Prostate gland (tissue), 2 donors: ENCODE data around the gene LARP4B. TPM values are rescaled to one million over a fixed set of nuclear protein-coding genes. Genes with fewer than 3 reads are reported as not detected.

Experiments used
- DNase-seq: peaks from one replicate; pipeline ENCODE4 v3.0.0-alpha.2; 2019; ENCODE audit warnings: low spot score
- H3K27ac ChIP-seq, 2 donors: fragments of 200-600 bp; sonication (generic); 2 replicates each; pipeline ENCODE4 v1.5.1; 2017 to 2019
- H3K27me3 ChIP-seq: fragments of 200-600 bp; sonication (generic); replicated peaks from 2 replicates; pipeline ENCODE4 v1.5.1; 2019; ENCODE audit not compliant: insufficient read depth
- H3K36me3 ChIP-seq, 2 donors: fragments of 200-600 bp; sonication (generic); 1 replicate in 1 of 2; 2 replicates in 1 of 2; pipeline versions ENCODE4 v1.5.1 to v1.8.1; 2017 to 2019
- H3K4me1 ChIP-seq: fragments of 200-600 bp; sonication (generic); replicated peaks from 2 replicates; pipeline ENCODE4 v1.5.1; 2019
- H3K4me3 ChIP-seq, 2 donors: fragments of 200-600 bp; sonication (generic); 2 replicates each; pipeline ENCODE4 v1.5.1; 2017 to 2019
- H3K9me3 ChIP-seq: fragments of 200-600 bp; sonication (generic); 2 replicates; pipeline ENCODE4 v1.5.1; 2017
- CTCF ChIP-seq, 4 experiments: fragments of 200-600 bp in 2 of 4; fragments of 450-650 bp in 2 of 4; sonication (generic) in 2 of 4; IDR thresholded peaks; 1 replicate in 3 of 4; 2 replicates in 1 of 4; pipeline ENCODE4 v1.5.1; 2016 to 2019; ENCODE audit warnings: antibody characterized with exemption in 4 of 4, mild to moderate bottlenecking in 2 of 4, moderate library complexity in 2 of 4
- POLR2A ChIP-seq: fragments of 450-650 bp; IDR thresholded peaks from one replicate; pipeline ENCODE4 v1.6.1; 2016; ENCODE audit warnings: antibody characterized with exemption, mild to moderate bottlenecking
- POLR2AphosphoS5 ChIP-seq: sonication (generic); formaldehyde crosslinking; IDR thresholded peaks from one replicate; pipeline ENCODE4 v1.6.1; 2017; ENCODE audit warnings: antibody characterized with exemption
- WGBS: methylation state at CpG from one replicate; pipeline ENCODE4 v1.1.5; 2018; 5-methylcytosine and 5-hydroxymethylcytosine counted together
- intact Hi-C: fragments of 100-400 bp; cut with DNase I; formaldehyde crosslinking; loops from one replicate; pipeline ENCODE4 v1.14.2; 2022
- total RNA-seq, 2 donors: library from RNA; depleted of rRNA; stranded (reverse); fragments of >200 nt; gene quantifications; one replicate each; pipeline ENCODE4 v1.1.0, GENCODE V29; 2016

Gene LARP4B
- total RNA-seq, 2 donors from 2014 or later, result 51.9 to 95.4 TPM

- Histone ChIP-seq H3K27me3 (no peaks in the 10 kb centered on the region), H3K27ac (no peak overlapping the region), H3K4me1 (no peaks in the 10 kb centered on the region), H3K36me3 (no peaks in the 10 kb centered on the region), H3K4me3 (no peak overlapping the region), H3K9me3 (no peaks in the 10 kb centered on the region)
- TF ChIP-seq POLR2AphosphoS5 (no peak), POLR2A (no peak), CTCF (IDR thresholded peaks at IDR 0.05) (no peak)
- intact Hi-C loops, result no loop called here
- 84% methylated on average over 23 of the region's 23 CpGs for WGBS
- DNase-seq, result no peak
These were observed 156.8 kb downstream of the LARP4B start for GRCh38 chr10:774661-775244.

- intact Hi-C loops, result no loop called here
- H3K27ac ChIP-seq, result no peak overlapping the region
- no peaks in the 10 kb centered on the region for H3K36me3 ChIP-seq
- DNase-seq, result no peak
- no peaks in the 10 kb centered on the region for H3K27me3 ChIP-seq
- TF ChIP-seq CTCF (IDR thresholded peaks at IDR 0.05), result no peak
- TF ChIP-seq POLR2A, result no peak
- TF ChIP-seq POLR2AphosphoS5, result no peak
- no peak overlapping the region for H3K4me3 ChIP-seq
- no peaks in the 10 kb centered on the region for H3K4me1 ChIP-seq
- H3K9me3 ChIP-seq, result no peaks in the 10 kb centered on the region
- WGBS, result 92% methylated on average over 13 of the region's 13 CpGs
These were observed 157.3 kb downstream of the LARP4B start for GRCh38 chr10:774223-774622.

- DNase-seq, result no peak
- Histone ChIP-seq H3K9me3 (no peaks in the 10 kb centered on the region), H3K27me3 (no peaks in the 10 kb centered on the region), H3K36me3 (no peaks in the 10 kb centered on the region), H3K27ac (no peak overlapping the region), H3K4me1 (no peaks in the 10 kb centered on the region), H3K4me3 (no peak overlapping the region)
- intact Hi-C loops, result no loop called here
- WGBS, result 92% methylated on average over 27 of the region's 27 CpGs
- TF ChIP-seq POLR2A, result no peak
- TF ChIP-seq POLR2AphosphoS5, result no peak
- no peak for TF ChIP-seq CTCF (IDR thresholded peaks at IDR 0.05)
These were observed 157.8 kb downstream of the LARP4B start for GRCh38 chr10:773562-774161.

GRCh38 chr10:772227-772637, 159.3 kb downstream of the LARP4B start:
- intact Hi-C loops, result no loop called here
- H3K4me3 ChIP-seq, result no peak overlapping the region
- no peaks in the 10 kb centered on the region for H3K36me3 ChIP-seq
- no peaks in the 10 kb centered on the region for H3K27me3 ChIP-seq
- no peaks in the 10 kb centered on the region for H3K4me1 ChIP-seq
- WGBS, result 66% methylated on average over 12 of the region's 14 CpGs
- no peaks in the 10 kb centered on the region for H3K9me3 ChIP-seq
- DNase-seq, result no peak
- TF ChIP-seq CTCF (IDR thresholded peaks at IDR 0.05) (no peak), POLR2A (no peak), POLR2AphosphoS5 (no peak)
- H3K27ac ChIP-seq, result no peak overlapping the region

- no peaks in the 10 kb centered on the region for H3K36me3 ChIP-seq
- no peak overlapping the region for H3K4me3 ChIP-seq
- no peaks in the 10 kb centered on the region for H3K9me3 ChIP-seq
- TF ChIP-seq CTCF (IDR thresholded peaks at IDR 0.05) (no peak), POLR2AphosphoS5 (no peak), POLR2A (no peak)
- no peaks in the 10 kb centered on the region for H3K4me1 ChIP-seq
- no peaks in the 10 kb centered on the region for H3K27me3 ChIP-seq
- intact Hi-C loops, result no loop called here
- no peak overlapping the region for H3K27ac ChIP-seq
- WGBS, result 71% methylated on average over 10 of the region's 10 CpGs
- no peak for DNase-seq
These were observed 159.9 kb downstream of the LARP4B start for GRCh38 chr10:771647-772046.
